Stimulated activated CD8-positive, alpha-beta memory T cell treated with anti-CD3 and anti-CD28 coated beads, Interleukin-15, amount 100 ng/mL, for 24 hours (primary cell): Measurements from ENCODE around the gene NRM.
"Not testable (repeated sequence)": the region's sequence is repeated elsewhere in the genome, so short reads cannot be mapped to it uniquely, and the experiment has no call there.

Source experiments
- DNase-seq: peaks from one replicate; pipeline ENCODE4 v3.0.0-alpha.2; 2020; ENCODE audit warnings: low read depth

NRM gene

GRCh38 chr6:30720738-30721197, 30.0 kb upstream of the NRM start:
- no peak for DNase-seq

DNA sequence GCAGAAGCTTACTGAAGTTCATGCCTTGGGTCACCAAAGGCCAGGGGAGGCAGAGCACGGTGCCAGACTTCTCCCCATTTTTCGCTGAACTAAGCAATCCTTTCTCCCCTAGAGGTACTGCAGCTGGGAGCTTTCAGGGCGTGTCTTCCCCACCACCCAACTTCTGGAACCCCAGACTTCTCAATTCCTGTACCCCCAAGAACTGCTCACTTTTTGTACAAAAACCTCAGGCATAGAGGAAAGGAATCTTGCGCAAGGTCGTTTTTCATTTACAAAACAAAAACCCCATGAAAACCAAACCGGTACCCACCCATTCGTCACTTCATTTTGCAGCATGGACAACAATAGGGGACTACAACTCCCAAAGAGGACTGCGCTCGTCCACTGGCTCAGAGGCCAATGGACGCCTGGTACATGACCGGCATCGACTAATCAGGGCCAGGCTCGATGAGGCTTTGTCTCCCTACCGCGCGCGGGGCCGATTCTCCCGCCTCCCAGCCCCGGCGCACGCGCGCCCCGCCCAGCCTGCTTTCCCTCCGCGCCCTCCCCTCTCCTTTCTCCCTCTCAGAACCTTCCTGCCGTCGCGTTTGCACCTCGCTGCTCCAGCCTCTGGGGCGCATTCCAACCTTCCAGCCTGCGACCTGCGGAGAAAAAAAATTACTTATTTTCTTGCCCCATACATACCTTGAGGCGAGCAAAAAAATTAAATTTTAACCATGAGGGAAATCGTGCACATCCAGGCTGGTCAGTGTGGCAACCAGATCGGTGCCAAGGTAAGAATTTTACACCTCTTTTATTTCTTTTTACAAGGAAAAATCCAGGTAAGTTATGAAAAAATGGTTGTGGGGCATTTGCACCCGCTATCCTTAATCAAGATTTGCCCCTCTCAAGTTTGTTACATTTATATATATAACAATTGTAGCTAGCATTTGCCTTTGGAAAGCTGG, 29.3 kb upstream of the NRM start, which contains the start of gene TUBB:
TUBB (plus strand) TSS at position 562 of the 947 bp plus-strand sequence; CDS start at position 717, 155 bp downstream.
- DNase-seq, result peak; percentile 82

DNA sequence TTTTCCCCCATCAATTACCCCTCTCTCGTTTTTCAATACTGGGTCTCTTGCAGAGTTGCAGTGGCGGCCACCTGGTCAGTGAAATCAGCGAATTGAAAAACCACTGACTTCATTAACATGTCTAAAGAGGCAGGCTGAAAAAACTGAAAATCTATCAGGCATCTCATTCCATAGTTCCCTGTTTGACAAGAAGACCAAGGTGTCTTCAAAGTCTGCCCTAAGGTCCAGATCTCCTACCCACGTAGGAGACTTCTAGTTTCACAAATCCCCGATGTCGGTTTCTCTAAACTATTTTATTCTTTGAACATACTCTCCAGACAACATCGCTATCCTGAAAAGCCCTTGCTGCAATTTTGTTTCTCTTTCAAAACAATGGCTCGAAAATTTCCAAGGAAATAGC, 28.6 kb upstream of the NRM start:
- DNase-seq, result no peak

GRCh38 chr6:30717845-30718720, 27.3 kb upstream of the NRM start:
- DNase-seq, result not testable (repeated sequence)

DNA sequence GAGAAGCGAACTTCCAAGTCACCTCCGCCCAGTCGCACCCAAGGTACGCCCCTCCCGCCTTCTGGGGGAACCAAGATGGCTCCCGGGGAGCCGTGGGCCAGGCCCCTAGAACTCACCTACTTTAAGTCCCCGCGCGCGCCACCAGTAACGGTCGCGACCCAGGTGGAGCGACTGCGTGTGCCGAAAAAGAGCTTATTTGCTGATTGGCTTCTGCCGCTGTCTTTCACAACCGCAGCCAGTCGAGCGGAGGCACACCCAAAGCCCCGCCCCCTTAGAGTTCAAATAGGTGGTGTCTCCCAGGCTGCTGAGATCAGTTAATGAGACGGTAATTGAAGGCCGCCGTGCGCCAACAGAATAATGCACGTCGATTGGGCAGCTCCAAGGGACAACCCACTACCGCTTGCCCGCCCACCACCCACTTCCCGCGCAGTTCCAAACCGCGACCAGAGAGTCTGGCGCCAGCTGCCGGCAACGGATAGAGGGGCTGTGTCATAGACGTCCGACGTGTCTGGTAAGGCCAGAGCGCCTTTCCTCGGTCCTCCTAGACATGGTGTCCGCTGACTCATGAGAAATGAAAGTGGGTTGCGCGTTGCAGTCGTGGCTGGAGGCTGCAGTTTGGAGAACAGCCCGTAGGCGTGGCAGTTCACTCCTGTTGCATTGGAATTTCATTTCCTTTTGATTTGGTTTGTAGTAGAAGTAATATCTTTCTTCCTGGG, 26.5 kb upstream of the NRM start, which contains the start of gene MDC1:
MDC1 (minus strand) TSS at position 153 of the 716 bp plus-strand sequence. CDS start 2,106 bp downstream, outside the sequence.
- DNase-seq, result peak; percentile 89

GRCh38 chr6:30716879-30717128, 26.0 kb upstream of the NRM start:
- no peak for DNase-seq

DNA sequence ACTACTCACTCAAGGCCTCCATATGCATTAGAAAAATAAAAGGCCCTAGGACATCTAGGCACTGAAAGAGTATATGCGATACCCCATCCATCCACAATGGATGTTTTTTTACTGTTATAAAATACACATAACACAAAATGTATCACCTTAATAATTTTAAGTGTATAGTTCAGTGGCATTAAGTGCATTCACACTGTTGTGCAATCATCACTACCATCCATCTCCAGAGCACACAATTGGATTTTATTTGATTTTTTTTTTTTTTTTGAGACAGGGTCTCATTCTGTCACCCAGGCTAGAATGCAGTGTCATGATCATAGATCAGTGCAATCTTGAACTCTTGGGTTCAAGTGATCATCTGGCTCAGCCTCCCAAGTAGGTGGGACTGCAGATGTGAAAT, 23.5 kb upstream of the NRM start:
- no peak for DNase-seq

GRCh38 chr6:30712441-30712945, 21.7 kb upstream of the NRM start:
- DNase-seq, result no peak

GRCh38 chr6:30711758-30712380, 21.1 kb upstream of the NRM start:
- no peak for DNase-seq

DNA sequence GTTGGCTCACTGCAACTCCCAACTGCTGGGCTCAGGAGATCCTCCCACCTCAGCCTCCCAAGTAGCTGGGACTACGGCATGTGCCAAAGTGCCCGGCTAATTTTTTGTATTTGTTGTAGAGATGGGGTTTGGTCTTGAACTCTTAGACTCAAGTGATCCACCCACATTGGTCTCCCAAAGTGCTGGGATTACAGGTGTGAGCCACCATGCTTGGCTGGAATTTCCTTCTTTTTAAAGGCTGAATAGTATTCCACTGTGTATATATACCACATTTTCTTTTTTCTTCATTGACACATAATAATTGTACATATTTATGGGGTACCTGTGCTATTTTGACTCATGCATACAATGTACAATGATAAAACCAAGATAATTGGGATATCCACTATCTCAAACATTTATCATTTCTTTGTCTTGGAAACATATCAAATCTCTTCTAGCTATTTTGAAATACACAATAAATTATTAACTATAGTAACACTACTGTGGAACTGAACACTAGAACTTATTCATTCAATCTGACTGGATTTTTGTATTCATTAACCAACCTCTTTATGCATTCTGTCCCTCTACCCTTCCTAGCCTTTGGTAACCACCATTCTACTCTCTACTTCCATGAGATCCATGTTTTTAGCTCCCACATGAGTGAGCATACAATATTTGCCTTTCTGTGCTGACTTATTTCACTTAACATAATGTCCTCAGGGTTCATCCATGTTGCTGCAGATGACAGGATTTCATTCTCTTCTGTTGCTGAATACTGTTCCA, 18.5 kb upstream of the NRM start:
- no peak for DNase-seq

- no peak for DNase-seq
These were observed 16.6 kb upstream of the NRM start for GRCh38 chr6:30707281-30707850.

GRCh38 chr6:30705620-30706019, 14.8 kb upstream of the NRM start:
- no peak for DNase-seq

GRCh38 chr6:30703821-30704220, 13.0 kb upstream of the NRM start:
- no peak for DNase-seq

DNA sequence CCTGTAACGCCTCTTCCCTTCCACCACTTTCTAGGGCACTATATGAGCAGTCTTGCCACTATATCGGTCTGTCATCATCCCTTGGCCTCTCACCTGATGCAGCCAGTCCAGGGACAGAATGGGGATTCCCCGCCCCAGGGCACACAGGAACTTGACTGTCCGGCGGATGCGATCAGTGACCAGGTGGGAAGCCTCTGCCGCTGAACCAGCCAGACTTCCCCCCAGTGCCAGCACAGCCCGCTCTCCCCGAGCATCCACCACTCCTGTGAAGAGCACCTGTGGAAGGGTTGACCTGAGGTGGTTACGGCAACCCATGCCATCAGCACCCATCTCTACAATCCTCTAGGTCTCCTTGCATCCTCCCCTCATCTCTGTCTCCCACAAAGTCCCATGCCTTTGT, 12.2 kb upstream of the NRM start:
- DNase-seq, result no peak

GRCh38 chr6:30700340-30700739, 9.6 kb upstream of the NRM start:
- no peak for DNase-seq

DNA sequence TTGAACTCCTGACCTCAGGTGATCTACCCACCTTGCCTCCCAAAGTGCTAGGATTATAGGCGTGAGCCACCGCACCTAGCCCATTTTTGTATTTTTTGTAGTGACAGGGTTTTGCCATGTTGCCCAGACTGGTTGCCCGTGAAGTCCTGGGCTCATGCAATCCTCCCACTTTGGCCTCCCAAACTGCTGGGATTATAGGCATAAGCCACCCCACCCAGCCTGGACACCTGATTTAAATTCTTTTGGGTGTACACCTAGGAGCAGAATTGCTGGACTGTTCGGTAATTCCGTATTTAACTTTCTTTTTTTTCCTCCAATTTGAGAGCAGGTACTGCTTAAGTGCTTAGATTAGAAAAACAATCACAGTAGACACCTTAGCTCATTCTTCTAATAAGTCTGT, 5.6 kb upstream of the NRM start:
- no peak for DNase-seq

DNA sequence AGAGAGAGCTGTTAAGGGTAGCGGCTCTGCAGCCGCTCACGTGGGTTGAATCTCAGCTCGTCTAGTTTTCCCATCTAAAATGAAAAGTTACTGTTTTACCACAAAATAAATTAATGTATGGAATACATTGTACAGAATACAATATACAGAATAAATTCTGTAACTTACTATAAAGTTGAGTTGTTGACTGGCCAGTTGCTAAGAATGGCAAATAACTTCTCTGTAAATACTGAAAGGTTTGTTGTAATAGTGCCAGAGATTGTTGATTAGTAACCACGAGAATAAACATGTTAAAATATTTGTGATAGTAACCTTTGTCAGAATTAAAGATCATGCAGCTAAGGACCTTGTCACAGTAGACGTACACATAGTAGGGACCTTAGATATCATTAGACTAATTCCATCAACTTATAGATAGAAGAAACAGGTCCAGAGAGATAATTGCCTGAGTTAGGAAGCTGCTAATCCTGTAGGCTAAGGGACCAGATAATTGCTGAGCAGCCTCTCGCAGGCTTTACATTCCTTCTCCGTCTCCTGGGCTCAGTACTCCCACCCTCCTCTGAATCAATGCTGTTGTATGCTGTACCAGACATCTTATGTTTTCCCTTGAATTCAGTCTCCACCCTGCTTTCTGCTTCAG, 544 bp upstream of the NRM start:
- no peak for DNase-seq

DNA sequence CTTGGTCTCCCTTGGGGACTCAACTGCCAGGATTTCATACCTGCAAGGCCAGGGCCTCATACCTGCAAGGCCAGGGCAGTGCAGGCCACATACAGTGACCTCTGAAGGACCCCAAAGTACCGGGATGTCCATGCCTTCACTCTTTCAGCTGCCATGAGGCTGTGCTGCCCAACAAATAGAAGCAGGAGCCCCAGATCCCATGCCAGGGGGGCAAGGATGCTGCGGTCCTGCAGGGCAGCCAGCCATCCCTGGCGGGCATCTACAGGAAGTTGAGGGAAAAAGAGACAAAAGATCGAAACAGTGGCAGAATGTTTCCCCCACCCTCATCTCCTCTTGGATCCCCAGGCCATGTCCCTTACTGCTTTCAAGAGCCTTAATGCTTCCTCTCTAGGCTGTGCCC, 799 bp downstream of the NRM start:
- DNase-seq, result no peak

DNA sequence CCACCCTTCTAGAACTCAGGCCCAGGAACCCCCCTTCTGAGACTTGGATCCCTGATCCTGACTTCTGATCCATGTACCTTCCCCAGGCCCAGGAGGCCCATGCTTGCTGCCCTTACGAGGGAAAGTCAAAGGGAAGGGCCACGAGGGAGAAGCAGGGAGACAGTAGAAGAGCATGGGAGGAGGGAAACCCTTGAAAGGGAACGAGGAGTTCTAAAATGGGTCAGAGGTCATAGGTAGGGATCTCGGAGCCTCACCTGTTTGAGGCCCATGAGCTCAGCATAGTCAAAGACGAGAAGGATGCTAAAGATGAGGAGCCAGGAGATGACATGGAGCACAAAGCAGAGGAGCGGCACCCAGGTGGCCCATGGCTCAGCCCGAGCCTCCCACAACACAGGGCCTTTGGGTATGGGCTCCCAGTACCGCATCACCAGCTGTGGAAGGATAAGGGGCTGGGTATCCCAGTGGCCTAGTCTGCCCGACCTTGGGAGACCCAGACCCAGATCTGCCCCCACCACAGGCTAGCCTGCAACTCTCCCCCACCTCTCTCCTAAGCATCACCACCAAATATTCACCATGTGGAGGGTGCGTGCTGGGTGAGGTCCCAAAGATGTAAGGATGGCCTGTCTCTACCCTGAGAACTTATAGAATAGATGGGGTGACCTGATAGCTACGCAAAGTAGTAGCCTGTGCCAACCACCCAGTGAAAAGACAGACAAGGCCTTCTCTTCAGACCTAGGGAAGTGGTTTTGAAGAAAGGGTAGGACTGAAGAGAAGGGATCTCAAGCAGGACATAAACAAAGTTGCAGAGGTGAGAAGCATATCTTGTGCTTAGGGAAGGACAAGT, 1.5 kb downstream of the NRM start:
- DNase-seq, result no peak
